ENCODE measurements around the gene MX1.

The MX1 gene

DNA sequence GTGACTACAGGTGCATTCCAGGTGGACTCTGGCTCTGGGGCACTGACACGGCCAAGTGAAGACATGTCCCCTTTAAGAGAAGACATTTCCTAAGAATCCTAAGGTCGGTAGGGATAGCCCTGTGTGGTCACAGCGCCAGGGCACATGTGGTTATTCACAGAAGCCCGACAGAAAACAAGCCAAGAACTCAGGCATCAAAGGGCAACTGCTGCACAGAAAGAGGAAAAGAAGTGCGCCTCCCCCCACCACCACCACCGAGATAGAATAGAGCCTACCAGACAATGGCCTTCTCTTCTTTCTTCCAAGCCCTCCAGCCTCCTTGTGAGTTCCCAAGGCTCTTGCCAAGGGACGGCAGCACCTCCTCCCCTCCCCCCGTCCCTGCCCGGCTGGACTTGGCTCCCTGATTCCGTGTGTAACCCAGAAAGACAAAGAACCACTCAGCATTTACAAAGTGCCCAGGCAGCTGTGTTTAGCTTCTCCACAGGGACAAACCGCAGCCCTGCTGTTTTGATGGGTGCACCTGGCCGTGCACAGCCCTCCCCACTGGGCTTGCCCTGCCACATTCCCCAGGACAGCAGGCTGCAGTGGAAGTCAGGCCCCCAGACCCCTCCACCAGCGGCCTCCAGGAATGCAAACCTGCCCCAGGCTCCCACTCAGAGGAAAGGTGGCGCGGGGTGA is 51.7 kb downstream of the MX1 start:
- no peak overlapping the region for H3K4me3 Mint-ChIP-seq
- H3K9me3 Mint-ChIP-seq = no peaks in the 10 kb centered on the region
- no peaks in the 10 kb centered on the region for H3K36me3 Mint-ChIP-seq (ENCODE audit: low read depth)
- no peak overlapping the region for H3K27ac Mint-ChIP-seq
- peaks cover 5% of the 10 kb centered on the region for H3K27me3 Mint-ChIP-seq
- H3K4me1 Mint-ChIP-seq = no peaks in the 10 kb centered on the region
- DNase-seq (no peak), ATAC-seq (no peak)

DNA sequence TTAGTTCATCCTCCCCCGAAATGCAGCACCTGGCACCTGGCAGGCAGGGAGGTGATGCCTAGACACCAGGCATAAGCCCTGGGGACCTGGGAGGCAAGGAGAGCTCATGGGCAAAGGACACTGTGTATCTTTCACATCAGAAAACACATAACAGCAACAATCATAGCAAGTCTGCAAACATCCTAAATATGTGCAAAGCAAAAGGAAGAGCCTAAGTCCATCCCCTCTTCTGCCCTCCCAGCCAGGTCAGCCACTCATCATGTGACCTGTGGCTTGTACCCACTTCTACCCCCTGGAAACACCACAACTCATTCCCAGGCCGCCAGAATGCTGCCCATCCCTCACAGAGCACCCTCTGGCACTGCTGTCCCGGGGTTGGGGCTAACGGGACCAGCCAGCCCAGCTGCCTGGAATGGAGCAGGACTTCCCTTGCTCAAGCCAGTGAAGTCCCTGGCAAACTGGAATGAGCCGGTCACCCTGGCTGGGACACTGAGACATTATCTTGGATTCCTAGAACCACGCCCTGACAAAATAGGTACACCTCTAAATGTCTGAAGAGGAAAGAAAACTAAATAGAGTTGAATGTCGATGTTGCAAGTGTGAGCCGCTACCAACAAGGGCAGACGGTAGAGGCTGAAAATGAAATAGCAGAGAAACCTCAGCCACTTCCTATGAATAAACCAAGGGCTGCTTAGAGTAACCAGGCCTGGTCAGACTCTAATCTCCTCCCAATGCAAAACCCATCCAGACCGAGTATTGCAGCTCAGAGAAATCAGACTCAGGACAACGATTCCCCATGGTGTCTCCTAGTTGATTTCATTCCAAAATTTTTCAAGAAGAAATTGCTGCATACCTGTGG is 52.5 kb downstream of the MX1 start:
- ATAC-seq (no peak), DNase-seq (no peak)
- Mint-ChIP-seq H3K4me1 (no peaks in the 10 kb centered on the region), H3K36me3 (ENCODE audit: low read depth) (no peaks in the 10 kb centered on the region), H3K27me3 (peaks cover 5% of the 10 kb centered on the region), H3K4me3 (no peak overlapping the region), H3K27ac (no peak overlapping the region), H3K9me3 (no peaks in the 10 kb centered on the region)

DNA sequence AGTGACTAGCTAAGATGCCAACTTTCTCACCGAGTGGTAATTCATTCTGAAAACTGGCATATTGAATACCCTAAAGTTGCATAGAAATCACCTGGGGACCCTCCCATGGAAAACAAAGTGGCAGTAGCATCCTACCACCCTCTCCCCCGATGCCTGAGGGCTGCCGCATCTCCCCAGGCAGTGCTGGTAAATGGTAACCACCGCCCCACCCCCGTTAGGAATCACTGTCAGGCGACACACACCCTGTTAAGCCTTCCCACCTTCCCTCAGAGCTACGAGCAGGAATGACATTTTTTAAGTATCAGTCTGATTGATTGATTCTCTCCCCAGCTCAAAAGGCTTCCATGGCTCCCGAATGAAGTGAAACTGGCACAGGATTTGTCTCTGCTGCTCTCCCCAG is 53.6 kb downstream of the MX1 start:
- H3K27me3 Mint-ChIP-seq = peaks cover 5% of the 10 kb centered on the region
- H3K27ac Mint-ChIP-seq = no peak overlapping the region
- H3K9me3 Mint-ChIP-seq = no peaks in the 10 kb centered on the region
- H3K4me1 Mint-ChIP-seq = no peaks in the 10 kb centered on the region
- H3K4me3 Mint-ChIP-seq = no peak overlapping the region
- ATAC-seq (no peak), DNase-seq (no peak)
- no peaks in the 10 kb centered on the region for H3K36me3 Mint-ChIP-seq (ENCODE audit: low read depth)

DNA sequence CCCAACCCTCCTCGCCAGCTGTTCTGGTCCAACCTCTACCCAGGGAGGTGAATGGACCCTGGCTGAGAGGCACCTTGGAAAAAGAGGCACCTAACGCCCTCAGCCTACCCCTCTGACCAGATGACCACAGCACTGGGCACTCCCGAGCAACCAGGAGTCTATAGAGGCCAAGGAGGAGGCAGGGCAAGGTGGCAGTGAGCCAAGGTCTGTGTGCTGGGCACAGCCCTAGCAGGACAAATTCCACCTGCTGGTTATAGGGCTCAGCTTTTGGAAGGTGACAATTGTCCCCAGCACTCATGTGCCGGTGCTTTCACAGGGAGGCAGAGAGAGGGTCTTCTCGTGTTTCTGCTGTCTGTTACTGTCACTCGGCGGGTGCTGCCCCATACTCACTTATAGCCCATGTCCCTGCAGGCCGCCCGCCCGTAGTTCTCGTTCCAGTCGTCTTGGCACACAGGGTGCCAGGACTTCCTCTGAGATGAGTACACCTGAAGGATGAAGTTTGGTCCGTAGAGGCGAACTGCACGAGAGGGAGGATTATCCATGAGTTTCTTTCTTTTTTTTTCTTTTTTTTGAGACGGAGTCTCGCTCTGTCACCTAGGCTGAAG is 54.1 kb downstream of the MX1 start:
- H3K4me1 Mint-ChIP-seq = no peaks in the 10 kb centered on the region
- no peaks in the 10 kb centered on the region for H3K9me3 Mint-ChIP-seq
- no peak overlapping the region for H3K4me3 Mint-ChIP-seq
- ATAC-seq = no peak
- H3K36me3 Mint-ChIP-seq (ENCODE audit: low read depth) = no peaks in the 10 kb centered on the region
- no peak for DNase-seq
- peaks cover 5% of the 10 kb centered on the region for H3K27me3 Mint-ChIP-seq
- H3K27ac Mint-ChIP-seq = no peak overlapping the region

DNA sequence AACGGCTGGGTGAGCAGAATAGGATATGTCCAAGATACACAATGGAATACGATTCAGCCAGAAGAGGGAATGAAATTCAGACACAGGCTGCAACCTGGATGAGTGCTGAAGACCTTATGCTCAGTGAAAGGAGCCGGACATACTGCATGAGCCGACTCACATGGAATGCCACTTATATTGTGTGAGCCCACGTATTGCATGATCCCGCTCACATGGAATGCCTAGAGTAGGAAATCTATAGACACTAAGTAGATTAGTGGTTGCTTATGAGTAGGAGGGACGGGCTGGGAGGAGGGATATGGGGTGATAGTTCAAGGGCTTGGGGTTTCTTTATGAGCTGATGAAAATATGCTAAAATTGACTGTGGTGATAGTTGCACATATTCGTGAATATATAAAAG is 55.2 kb downstream of the MX1 start:
- Mint-ChIP-seq H3K4me3 (no peak overlapping the region), H3K27me3 (peaks cover 5% of the 10 kb centered on the region), H3K4me1 (no peaks in the 10 kb centered on the region), H3K36me3 (ENCODE audit: low read depth) (no peaks in the 10 kb centered on the region), H3K27ac (no peak overlapping the region), H3K9me3 (no peaks in the 10 kb centered on the region)
- no peak for DNase-seq
- no peak for ATAC-seq

DNA sequence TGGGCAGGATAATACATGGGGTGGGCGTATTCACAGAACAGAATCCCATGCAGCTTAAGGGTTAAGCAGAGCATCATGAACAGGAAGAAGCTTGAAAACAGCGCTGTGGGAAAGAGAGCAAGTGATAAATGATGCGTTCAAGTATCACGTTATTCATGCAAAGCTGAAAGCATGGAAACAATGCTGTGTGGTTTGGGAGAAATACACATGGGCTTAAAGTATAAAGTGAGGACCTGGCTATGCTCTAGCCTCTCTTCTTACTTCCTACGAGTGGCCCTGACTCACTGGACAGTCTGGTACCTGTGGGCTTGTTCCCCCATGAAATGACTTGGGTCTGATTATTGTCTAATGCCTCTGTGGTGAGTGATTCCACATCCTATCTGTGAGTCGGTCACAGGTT is 56.3 kb downstream of the MX1 start:
- Mint-ChIP-seq H3K27ac (no peak overlapping the region), H3K4me1 (no peaks in the 10 kb centered on the region), H3K36me3 (ENCODE audit: low read depth) (no peaks in the 10 kb centered on the region), H3K9me3 (no peaks in the 10 kb centered on the region), H3K27me3 (peaks cover 10% of the 10 kb centered on the region), H3K4me3 (no peak overlapping the region)
- no peak for ATAC-seq
- DNase-seq = no peak

DNA sequence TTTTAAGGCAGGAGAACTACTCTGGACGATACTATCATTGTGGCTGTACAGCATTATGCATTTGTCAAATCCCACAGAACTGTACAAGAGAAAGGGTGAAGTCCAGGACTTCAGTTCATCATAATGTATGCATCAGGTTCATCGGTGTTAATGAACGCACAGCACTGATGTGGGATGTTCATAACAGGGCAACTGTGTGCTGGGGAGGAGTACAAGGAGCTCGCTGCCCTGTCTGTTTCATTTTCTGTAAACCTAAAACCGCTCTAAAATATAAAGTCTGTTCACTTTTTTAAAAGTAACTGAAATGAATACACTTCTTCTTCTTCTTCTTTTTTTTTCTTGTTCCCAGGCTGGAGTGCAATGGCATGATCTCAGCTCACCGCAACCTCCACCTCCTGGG is 56.9 kb downstream of the MX1 start:
- Mint-ChIP-seq H3K27me3 (peaks cover 11% of the 10 kb centered on the region), H3K4me1 (no peaks in the 10 kb centered on the region), H3K4me3 (no peak overlapping the region), H3K36me3 (ENCODE audit: low read depth) (no peaks in the 10 kb centered on the region), H3K9me3 (no peaks in the 10 kb centered on the region), H3K27ac (no peak overlapping the region)
- no peak for DNase-seq
- no peak for ATAC-seq

DNA sequence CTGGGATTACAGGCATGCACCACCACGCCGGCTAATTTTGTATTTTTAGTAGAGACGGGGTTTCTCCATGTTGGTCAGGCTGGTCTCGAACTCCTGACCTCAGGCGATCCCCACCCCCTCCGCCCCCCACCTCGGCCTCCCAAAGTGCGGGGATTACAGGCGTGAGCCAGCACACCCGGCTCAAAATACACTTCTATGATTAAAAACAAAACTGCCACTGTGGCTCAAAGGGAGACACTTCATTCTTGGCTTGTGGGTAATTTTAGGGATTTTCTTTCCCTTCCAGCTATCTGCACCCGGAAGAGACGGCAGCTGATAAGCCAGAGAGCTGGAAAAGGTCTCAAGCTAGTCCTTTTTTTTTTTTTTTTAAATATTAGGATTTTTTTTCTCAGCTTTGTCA is 57.4 kb downstream of the MX1 start:
- DNase-seq = no peak
- ATAC-seq = no peak
- Mint-ChIP-seq H3K4me1 (no peaks in the 10 kb centered on the region), H3K4me3 (no peak overlapping the region), H3K27ac (no peak overlapping the region), H3K9me3 (no peaks in the 10 kb centered on the region), H3K27me3 (peaks cover 11% of the 10 kb centered on the region), H3K36me3 (ENCODE audit: low read depth) (no peaks in the 10 kb centered on the region)

DNA sequence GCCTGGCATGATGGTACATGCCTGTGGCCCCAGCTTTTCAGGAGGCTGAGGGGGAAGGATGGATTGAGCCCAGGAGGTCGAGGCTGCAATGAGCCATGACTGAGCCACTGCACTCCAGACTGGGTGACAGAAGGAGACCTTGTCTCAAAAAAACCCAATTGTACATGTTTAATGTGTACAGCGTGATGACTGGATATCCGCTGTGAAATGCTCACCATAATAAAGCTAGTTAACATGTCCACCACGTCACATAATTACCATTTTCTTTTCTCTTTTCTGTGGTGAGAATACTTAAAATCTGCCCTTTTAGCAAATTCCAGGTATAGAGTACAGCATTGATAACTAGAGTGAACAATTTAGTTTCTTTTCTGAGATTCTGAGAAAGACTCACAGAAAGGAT is 57.9 kb downstream of the MX1 start:
- ATAC-seq = no peak
- Mint-ChIP-seq H3K27me3 (peaks cover 7% of the 10 kb centered on the region), H3K9me3 (no peaks in the 10 kb centered on the region), H3K4me1 (no peaks in the 10 kb centered on the region), H3K27ac (no peak overlapping the region), H3K4me3 (no peak overlapping the region), H3K36me3 (ENCODE audit: low read depth) (no peaks in the 10 kb centered on the region)
- DNase-seq = no peak

DNA sequence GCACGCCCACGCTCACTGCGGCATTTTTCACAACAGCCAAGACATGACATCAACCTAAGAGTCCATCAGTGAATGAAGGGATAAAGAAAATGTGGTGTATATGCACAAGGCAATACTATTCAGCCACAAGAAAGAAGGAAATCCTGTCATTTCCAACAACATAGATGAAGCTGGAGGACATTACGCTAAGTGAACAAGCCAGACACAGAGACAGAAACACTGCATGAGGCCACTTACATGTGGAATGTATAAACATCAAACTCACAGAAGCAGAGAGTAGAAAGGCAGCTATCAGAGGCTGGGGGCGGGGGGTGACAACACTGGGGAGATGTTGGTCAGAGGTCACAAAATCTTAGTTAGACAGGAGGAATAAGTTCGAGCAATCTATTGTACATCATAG is 61.0 kb downstream of the MX1 start:
- H3K36me3 Mint-ChIP-seq (ENCODE audit: low read depth) = no peaks in the 10 kb centered on the region
- no peaks in the 10 kb centered on the region for H3K9me3 Mint-ChIP-seq

DNA sequence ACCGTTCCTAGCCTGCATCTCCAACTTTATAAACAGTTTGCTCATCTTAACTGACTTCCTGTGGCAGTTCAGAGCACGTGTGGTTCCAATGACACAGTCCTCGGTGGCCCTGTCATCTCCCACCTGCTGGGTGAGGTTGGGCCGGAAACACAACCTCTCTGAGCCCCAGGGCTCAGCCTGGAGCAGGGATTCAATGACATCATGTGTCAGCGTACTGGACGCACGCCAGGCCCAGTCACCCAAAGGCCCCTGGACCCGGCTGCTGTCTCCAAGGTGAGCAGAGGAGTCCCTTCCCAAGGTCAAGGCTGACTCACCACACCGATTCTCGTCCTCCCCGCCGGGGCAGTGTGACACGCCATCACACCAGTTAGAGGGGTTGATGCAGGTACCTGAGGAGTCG is 62.0 kb downstream of the MX1 start:
- H3K4me3 Mint-ChIP-seq = no peak overlapping the region
- no peak overlapping the region for H3K27ac Mint-ChIP-seq
- no peaks in the 10 kb centered on the region for H3K9me3 Mint-ChIP-seq
- peaks cover 9% of the 10 kb centered on the region for H3K27me3 Mint-ChIP-seq
- H3K36me3 Mint-ChIP-seq (ENCODE audit: low read depth) = no peaks in the 10 kb centered on the region
- ATAC-seq (no peak), DNase-seq (no peak)
- H3K4me1 Mint-ChIP-seq = no peaks in the 10 kb centered on the region

More for the DNA sequence above, 61.0 kb downstream of the MX1 start:
- H3K4me3 Mint-ChIP-seq = no peak overlapping the region
- DNase-seq (no peak), ATAC-seq (no peak)
- H3K27me3 Mint-ChIP-seq = peaks cover 9% of the 10 kb centered on the region
- H3K4me1 Mint-ChIP-seq = no peaks in the 10 kb centered on the region
- H3K27ac Mint-ChIP-seq = no peak overlapping the region

DNA sequence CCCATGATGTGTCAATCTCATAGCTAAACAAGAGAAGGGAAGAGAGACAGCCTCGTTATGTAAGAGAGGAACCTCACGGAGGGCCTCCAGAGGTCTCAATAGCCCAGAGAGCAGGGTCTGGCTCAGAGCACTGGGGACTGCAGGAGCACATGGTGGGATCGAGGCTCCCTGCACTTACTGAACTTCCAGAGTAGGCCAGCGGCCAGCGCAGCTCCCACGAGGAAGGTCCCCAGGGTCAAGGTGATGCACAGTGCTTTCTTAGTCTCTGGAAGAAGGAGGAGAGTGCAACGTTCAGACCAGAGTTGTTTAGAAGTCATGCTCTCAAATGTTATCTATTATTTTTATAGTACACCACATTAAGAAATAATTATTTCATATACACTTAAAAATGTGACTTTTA is 63.3 kb downstream of the MX1 start:
- Mint-ChIP-seq H3K4me3 (no peak overlapping the region), H3K4me1 (no peaks in the 10 kb centered on the region), H3K36me3 (ENCODE audit: low read depth) (no peaks in the 10 kb centered on the region), H3K27me3 (peaks cover 12% of the 10 kb centered on the region), H3K9me3 (no peaks in the 10 kb centered on the region), H3K27ac (no peak overlapping the region)
- ATAC-seq (no peak), DNase-seq (no peak)

DNA sequence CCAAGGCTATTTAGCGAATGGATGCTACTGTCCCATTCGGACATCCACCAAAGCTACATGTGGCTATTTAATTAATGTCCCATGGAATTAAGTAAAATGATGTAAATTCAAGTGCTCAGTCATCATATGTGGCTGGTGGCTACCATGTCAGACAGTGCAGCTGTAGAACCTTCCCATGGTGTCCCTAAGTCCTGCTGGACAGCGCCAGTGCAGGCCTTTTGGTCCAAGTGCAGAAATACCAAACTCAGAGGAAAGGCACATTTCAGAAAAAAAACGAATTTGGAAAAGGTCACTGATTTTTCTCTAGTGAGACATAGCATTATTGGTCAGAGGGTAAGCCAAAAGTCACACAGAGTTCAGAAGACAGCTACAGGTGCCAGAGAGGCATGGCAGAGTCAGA is 64.3 kb downstream of the MX1 start:
- Mint-ChIP-seq H3K27me3 (peaks cover 12% of the 10 kb centered on the region), H3K4me3 (no peak overlapping the region), H3K27ac (no peak overlapping the region), H3K4me1 (no peaks in the 10 kb centered on the region), H3K36me3 (ENCODE audit: low read depth) (no peaks in the 10 kb centered on the region), H3K9me3 (no peaks in the 10 kb centered on the region)
- DNase-seq (no peak), ATAC-seq (no peak)

DNA sequence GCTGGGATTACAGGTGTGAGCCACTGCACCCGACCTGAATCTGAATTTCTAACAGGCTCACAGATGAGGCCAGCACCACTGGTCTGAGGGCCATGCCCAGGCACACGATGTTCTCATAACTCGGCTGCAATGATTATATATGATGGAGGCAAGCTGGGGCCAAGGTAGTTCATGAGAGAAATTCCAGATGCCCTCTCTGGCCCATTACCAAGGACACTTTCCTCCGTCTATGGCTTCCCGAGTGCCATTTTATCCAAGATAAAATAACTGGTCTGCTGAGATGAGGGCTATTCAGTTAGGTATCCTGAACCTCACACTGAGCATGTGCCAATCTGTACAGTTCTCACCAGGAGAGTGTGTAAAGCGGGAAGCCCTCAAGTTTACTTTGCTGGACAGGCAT is 65.4 kb downstream of the MX1 start:
- no peaks in the 10 kb centered on the region for H3K4me1 Mint-ChIP-seq
- ATAC-seq = no peak
- H3K9me3 Mint-ChIP-seq = no peaks in the 10 kb centered on the region
- H3K27ac Mint-ChIP-seq = no peak overlapping the region
- H3K36me3 Mint-ChIP-seq (ENCODE audit: low read depth) = no peaks in the 10 kb centered on the region
- no peak overlapping the region for H3K4me3 Mint-ChIP-seq
- H3K27me3 Mint-ChIP-seq = peaks cover 12% of the 10 kb centered on the region
- no peak for DNase-seq

DNA sequence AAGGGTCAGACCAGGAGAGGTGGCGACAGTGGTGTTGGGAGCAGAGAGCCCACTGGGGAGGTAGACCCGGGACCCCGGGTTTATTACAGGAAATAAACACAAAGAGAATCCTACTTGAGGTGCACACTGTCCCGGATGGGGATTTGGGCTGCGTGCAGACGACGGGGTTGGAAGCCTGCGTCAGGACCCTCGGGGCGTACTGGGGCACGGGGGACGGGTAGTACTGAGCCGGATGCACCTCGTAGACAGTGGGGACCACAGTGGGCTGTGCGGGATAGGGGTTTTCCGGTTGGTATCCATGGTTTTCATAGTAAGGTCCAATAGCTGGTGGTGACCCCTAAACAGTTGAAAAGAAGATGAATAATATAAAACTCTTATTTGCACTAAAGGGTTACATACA is 68.2 kb downstream of the MX1 start:
- no peaks in the 10 kb centered on the region for H3K4me1 Mint-ChIP-seq
- DNase-seq = no peak
- no peak overlapping the region for H3K4me3 Mint-ChIP-seq
- no peaks in the 10 kb centered on the region for H3K36me3 Mint-ChIP-seq (ENCODE audit: low read depth)
- H3K9me3 Mint-ChIP-seq = no peaks in the 10 kb centered on the region
- no peak overlapping the region for H3K27ac Mint-ChIP-seq
- peaks cover 6% of the 10 kb centered on the region for H3K27me3 Mint-ChIP-seq
- no peak for ATAC-seq

Measured in activated naive CD8-positive, alpha-beta T cell treated with anti-CD3 and anti-CD28 coated beads, Interleukin-2, amount 50 U/mL, for 24 hours (primary cell).